GM12878 (cell line): ENCODE results near the gene MLEC. TPM values are rescaled to one million over a fixed set of nuclear protein-coding genes. Genes with fewer than 3 reads are reported as not detected.

Experiments
- ATAC-seq: fragments of 200-7000 bp; cut with Tn5 transposase; 3 replicates; pipeline ENCODE4 v1.9.1; 2020; ENCODE audit warnings: mild to moderate bottlenecking, moderate library complexity
- BruUV-seq: library from RNA; stranded (reverse); fragments of 400-500 nt; replicated peaks from 2 replicates; lab custom pipeline; 2021; lab: Mats Ljungman, UMichigan
- CTCF ChIA-PET: fragments of 300-600 bp; sonication (Branson Sonifier 250); formaldehyde crosslinking; extraction: SDS; loops from one replicate; lab custom pipeline; 2021; ENCODE audit warnings: inconsistent platforms; lab: Yijun Ruan, JAX
- POLR2A ChIA-PET: fragments of 350-600 bp; formaldehyde crosslinking; extraction: SDS; loops from one replicate; lab custom pipeline; 2021; ENCODE audit warnings: inconsistent platforms; lab: Charles Lee
- RAD21 ChIA-PET: fragments of 300-600 bp; sonication (Branson Sonifier 250); formaldehyde crosslinking; loops from one replicate; lab custom pipeline; 2023; ENCODE audit warnings: antibody characterized with exemption; ENCODE audit not compliant: unreplicated experiment; lab: Charles Lee
- SMC1A ChIA-PET: fragments of 300-600 bp; sonication (Branson Sonifier 250); formaldehyde crosslinking; loops from one replicate; lab custom pipeline; 2023; ENCODE audit not compliant: unreplicated experiment, uncharacterized antibody; lab: Charles Lee
- DNase-seq: peaks from one replicate; pipeline ENCODE4 v3.0.0-alpha.2; 2011; ENCODE audit warnings: low read depth, low spot score
- FAIRE-seq: peaks from 3 replicates; lab custom pipeline; 2011; peaks lifted over from hg19 to GRCh38; lab: Jason Lieb, UNC
- H2AFZ ChIP-seq: 2 replicates; pipeline ENCODE4 v1.6.0; 2011; ENCODE audit warnings: low read depth, low read length, control low read depth; ENCODE audit not compliant: control insufficient read depth
- H3K27ac ChIP-seq: 2 replicates; pipeline ENCODE4 v1.5.1; 2011; ENCODE audit warnings: control low read depth; ENCODE audit not compliant: control insufficient read depth, insufficient read depth
- H3K27me3 ChIP-seq, 2 experiments: replicated peaks in 1 of 2; 2 replicates each; pipeline versions ENCODE4 v1.6.0 to v1.6.1; 2011; ENCODE audit warnings: low read length in 1 of 2; ENCODE audit not compliant: control insufficient read depth in 2 of 2, insufficient read depth in 2 of 2
- H3K36me3 ChIP-seq, 2 experiments: 2 replicates each; pipeline ENCODE4 v1.5.1; 2011; ENCODE audit warnings: low read length in 1 of 2; ENCODE audit not compliant: control insufficient read depth in 2 of 2, insufficient read depth in 2 of 2
- H3K4me1 ChIP-seq: 2 replicates; pipeline ENCODE4 v1.6.1; 2011; ENCODE audit warnings: mild to moderate bottlenecking, low read length, moderate library complexity, mixed read lengths; ENCODE audit not compliant: control insufficient read depth, insufficient read depth
- H3K4me2 ChIP-seq: 2 replicates; pipeline ENCODE4 v1.6.0; 2011; ENCODE audit warnings: control low read depth; ENCODE audit not compliant: control insufficient read depth, insufficient read depth
- H3K4me3 ChIP-seq: fragments of 200-600 bp; sonication (generic); 2 replicates; pipeline ENCODE4 v1.5.1; 2016
- H3K79me2 ChIP-seq: 2 replicates; pipeline ENCODE4 v1.6.0; 2011; ENCODE audit warnings: low read length; ENCODE audit not compliant: control insufficient read depth, insufficient read depth
- H3K9ac ChIP-seq: 2 replicates; pipeline ENCODE4 v1.8.0; 2011; ENCODE audit warnings: low read length, control low read depth, mixed read lengths; ENCODE audit not compliant: control insufficient read depth, insufficient read depth
- H3K9me3 ChIP-seq: replicated peaks from 3 replicates; pipeline ENCODE4 v1.5.1; 2011; ENCODE audit warnings: mild to moderate bottlenecking, low read length; ENCODE audit not compliant: control insufficient read depth, insufficient read depth
- H4K20me1 ChIP-seq: 2 replicates; pipeline ENCODE4 v1.6.0; 2011; ENCODE audit not compliant: control insufficient read depth, insufficient read depth
- CBX3 ChIP-seq: fragments of 200-600 bp; sonication (generic); IDR thresholded peaks from 2 replicates; pipeline ENCODE4 v1.6.1; 2016; ENCODE audit warnings: low read depth, borderline replicate concordance
- CHD1 ChIP-seq: IDR thresholded peaks from 2 replicates; pipeline ENCODE4 v1.6.1; 2012; ENCODE audit warnings: low read depth, low read length, improper control_type of control experiment
- DPF2 ChIP-seq: fragments of 450-650 bp; IDR thresholded peaks from 2 replicates; pipeline ENCODE4 v1.6.1; 2017; ENCODE audit warnings: mild to moderate bottlenecking
- HCFC1 ChIP-seq: fragments of 150-350 bp; IDR thresholded peaks from 2 replicates; pipeline ENCODE4 v1.6.1; 2014; ENCODE audit warnings: low read length
- MXI1 ChIP-seq: fragments of 150-350 bp; IDR thresholded peaks from 2 replicates; pipeline ENCODE4 v1.6.1; 2011; ENCODE audit warnings: low read depth, mild to moderate bottlenecking, inconsistent platforms, low read length, improper control_type of control experiment
- MYB ChIP-seq: fragments of 150-350 bp; IDR thresholded peaks from 2 replicates; pipeline ENCODE4 v1.6.1; 2014; ENCODE audit warnings: mild to moderate bottlenecking, low read depth, low read length, borderline replicate concordance
- MYC ChIP-seq: IDR thresholded peaks from 2 replicates; pipeline ENCODE4 v1.6.1; 2011; ENCODE audit warnings: mild to moderate bottlenecking, low read length, moderate library complexity, inconsistent platforms; ENCODE audit not compliant: insufficient read depth, insufficient replicate concordance, insufficient read length, severe bottlenecking
- NBN ChIP-seq: fragments of 450-650 bp; IDR thresholded peaks from 2 replicates; pipeline ENCODE4 v1.6.1; 2016
- NFYA ChIP-seq: IDR thresholded peaks from 2 replicates; pipeline ENCODE4 v1.6.1; 2011; ENCODE audit warnings: low read depth, mild to moderate bottlenecking, low read length, improper control_type of control experiment, borderline replicate concordance
- RELA ChIP-seq: fragments of 450-650 bp; IDR thresholded peaks from 2 replicates; pipeline ENCODE4 v1.8.0; 2014; ENCODE audit warnings: borderline replicate concordance; ENCODE audit not compliant: partially characterized antibody
- SIX5 ChIP-seq: IDR thresholded peaks from 2 replicates; pipeline ENCODE4 v1.6.1; 2011; ENCODE audit warnings: mild to moderate bottlenecking, low read depth, low read length, moderate library complexity; ENCODE audit not compliant: severe bottlenecking
- SPI1 ChIP-seq: IDR thresholded peaks from 2 replicates; pipeline ENCODE4 v1.6.1; 2011; ENCODE audit warnings: low read depth, mild to moderate bottlenecking, low read length, moderate library complexity, borderline replicate concordance; ENCODE audit not compliant: insufficient read depth
- TAF1 ChIP-seq: IDR thresholded peaks from 2 replicates; pipeline ENCODE4 v1.6.1; 2011; ENCODE audit warnings: mild to moderate bottlenecking, low read depth, low read length, borderline replicate concordance
- WGBS: methylation state at CpG from one replicate; pipeline ENCODE4 v1.1.6; 2016; ENCODE audit warnings: low lambda C conversion rate; ENCODE audit not compliant: insufficient replicate concordance, insufficient coverage; ENCODE audit errors: missing lambda C conversion rate; 5-methylcytosine and 5-hydroxymethylcytosine counted together
- in situ Hi-C: fragments of 300-500 bp; cut with MboI; formaldehyde crosslinking; loops from 9 replicates; pipeline ENCODE4 v1.14.3; 2018; ENCODE audit warnings: mixed read lengths
- intact Hi-C: fragments of 100-400 bp; cut with micrococcal nuclease; formaldehyde crosslinking; loops from one replicate; pipeline ENCODE4 v1.14.2; 2022; ENCODE audit not compliant: unreplicated experiment
- polyA plus RNA-seq, 11 experiments: library from polyadenylated mRNA; depleted of rRNA in 4 of 11; unstranded in 6 of 11; stranded (reverse) in 5 of 11; fragments of >200 nt; fragmentation: Nextera tagmentation in 4 of 11; fragmentation: Illumina TruSeq in 1 of 11; extraction: Ambion mirVana in 4 of 11; extraction: Trizol in 1 of 11; gene quantifications; 1 replicate in 1 of 11; 2 replicates in 10 of 11; pipeline versions ENCODE4 v1.2.1 to v1.2.3, GENCODE V29; 2011 to 2016; ENCODE audit warnings: inconsistent platforms in 2 of 11, missing spikeins in 2 of 11, low read depth in 1 of 11
- total RNA-seq, 4 experiments: library from RNA; depleted of rRNA in 3 of 4; stranded (reverse); fragments of >200 nt in 3 of 4; fragmentation: Illumina TruSeq in 1 of 4; extraction: Trizol in 1 of 4; gene quantifications; 2 replicates each; pipeline versions ENCODE4 v1.2.1 to v1.2.3, GENCODE V29; 2013 to 2021
- TF ChIP-seq, protein P1 (sequence below): fragments of 450-650 bp; IDR thresholded peaks from 2 replicates; pipeline ENCODE4 v1.6.1; 2017; ENCODE audit warnings: mild to moderate bottlenecking
- TF ChIP-seq, protein P2 (sequence below): fragments of 450-650 bp; IDR thresholded peaks from 2 replicates; pipeline ENCODE4 v1.6.1; 2017; ENCODE audit warnings: mild to moderate bottlenecking, moderate library complexity
- TF ChIP-seq, protein P3 (sequence below): fragments of 450-650 bp; IDR thresholded peaks from 2 replicates; pipeline ENCODE4 v1.6.1; 2018; ENCODE audit warnings: mild to moderate bottlenecking, low read depth, moderate library complexity; ENCODE audit not compliant: partially characterized antibody

MLEC gene
- total and polyA plus RNA-seq, 10 of the 15 experiments (the other 5 are each of a cell fraction or from before 2014, with no cell fraction given), result 26.7 to 172 (median 103) TPM

DNA sequence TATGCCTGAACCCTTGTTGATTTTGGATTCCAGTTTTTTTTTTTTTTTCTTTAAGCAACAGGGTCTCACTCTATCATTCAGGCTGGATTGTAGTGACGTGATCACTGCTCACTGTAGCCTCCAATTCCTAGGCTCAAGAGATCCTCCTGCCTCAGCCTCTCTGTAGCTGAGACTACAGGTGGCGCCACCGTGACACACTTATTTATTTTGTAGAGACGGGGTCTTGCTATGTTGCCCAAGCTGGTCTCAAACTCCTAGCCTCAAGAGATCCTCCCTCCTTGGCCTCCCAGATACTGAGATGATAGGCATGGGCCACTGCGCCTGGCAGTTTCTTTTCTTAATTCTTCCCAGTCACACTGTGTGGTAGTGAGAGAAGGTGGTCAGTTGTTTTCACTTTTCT is 63.9 kb downstream of the MLEC start:
- no peak overlapping the region for H3K4me2 ChIP-seq
- FAIRE-seq, result no peak
- no peak for ATAC-seq
- WGBS, result 78% methylated on average over 5 of the region's 5 CpGs
- H3K4me3 ChIP-seq, result no peak overlapping the region
- no peaks in the 10 kb centered on the region for H4K20me1 ChIP-seq
- no peaks in the 10 kb centered on the region for H3K27me3 ChIP-seq
- H3K9me3 ChIP-seq, result peaks cover 5% of the 10 kb centered on the region
- no peak overlapping the region for H3K9ac ChIP-seq
- POLR2A ChIA-PET, result no interaction called here
- SMC1A ChIA-PET, result interaction anchor here (1.5 kb wide), 1 partner anchor 189 kb away, joined by 4 read pairs; no protein-coding TSS in a partner anchor
- BruUV-seq, result no TSS peak
- CTCF ChIA-PET, result interaction anchor here (0.6 to 1.7 kb wide), 6 partner anchors 34 to 221 kb away, joined by 3 to 15 read pairs (median 4); no protein-coding TSS in a partner anchor
- H3K79me2 ChIP-seq, result no peaks in the 10 kb centered on the region
- DNase-seq, result no peak
- no peak overlapping the region for H2AFZ ChIP-seq
- RAD21 ChIA-PET, result interaction anchor here (2.0 kb wide), 1 partner anchor 221 kb away, joined by 10 read pairs; no protein-coding TSS in a partner anchor
- H3K27ac ChIP-seq, result no peak overlapping the region
- TF ChIP-seq NBN, result no peak
- TF ChIP-seq, protein P1, sequence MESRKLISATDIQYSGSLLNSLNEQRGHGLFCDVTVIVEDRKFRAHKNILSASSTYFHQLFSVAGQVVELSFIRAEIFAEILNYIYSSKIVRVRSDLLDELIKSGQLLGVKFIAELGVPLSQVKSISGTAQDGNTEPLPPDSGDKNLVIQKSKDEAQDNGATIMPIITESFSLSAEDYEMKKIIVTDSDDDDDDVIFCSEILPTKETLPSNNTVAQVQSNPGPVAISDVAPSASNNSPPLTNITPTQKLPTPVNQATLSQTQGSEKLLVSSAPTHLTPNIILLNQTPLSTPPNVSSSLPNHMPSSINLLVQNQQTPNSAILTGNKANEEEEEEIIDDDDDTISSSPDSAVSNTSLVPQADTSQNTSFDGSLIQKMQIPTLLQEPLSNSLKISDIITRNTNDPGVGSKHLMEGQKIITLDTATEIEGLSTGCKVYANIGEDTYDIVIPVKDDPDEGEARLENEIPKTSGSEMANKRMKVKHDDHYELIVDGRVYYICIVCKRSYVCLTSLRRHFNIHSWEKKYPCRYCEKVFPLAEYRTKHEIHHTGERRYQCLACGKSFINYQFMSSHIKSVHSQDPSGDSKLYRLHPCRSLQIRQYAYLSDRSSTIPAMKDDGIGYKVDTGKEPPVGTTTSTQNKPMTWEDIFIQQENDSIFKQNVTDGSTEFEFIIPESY, result no peak
- no peak for TF ChIP-seq MYB
- TF ChIP-seq CBX3, result no peak
- TF ChIP-seq SPI1, result no peak
- TF ChIP-seq MYC, result no peak
- TF ChIP-seq TAF1, result no peak
- TF ChIP-seq, protein P2, sequence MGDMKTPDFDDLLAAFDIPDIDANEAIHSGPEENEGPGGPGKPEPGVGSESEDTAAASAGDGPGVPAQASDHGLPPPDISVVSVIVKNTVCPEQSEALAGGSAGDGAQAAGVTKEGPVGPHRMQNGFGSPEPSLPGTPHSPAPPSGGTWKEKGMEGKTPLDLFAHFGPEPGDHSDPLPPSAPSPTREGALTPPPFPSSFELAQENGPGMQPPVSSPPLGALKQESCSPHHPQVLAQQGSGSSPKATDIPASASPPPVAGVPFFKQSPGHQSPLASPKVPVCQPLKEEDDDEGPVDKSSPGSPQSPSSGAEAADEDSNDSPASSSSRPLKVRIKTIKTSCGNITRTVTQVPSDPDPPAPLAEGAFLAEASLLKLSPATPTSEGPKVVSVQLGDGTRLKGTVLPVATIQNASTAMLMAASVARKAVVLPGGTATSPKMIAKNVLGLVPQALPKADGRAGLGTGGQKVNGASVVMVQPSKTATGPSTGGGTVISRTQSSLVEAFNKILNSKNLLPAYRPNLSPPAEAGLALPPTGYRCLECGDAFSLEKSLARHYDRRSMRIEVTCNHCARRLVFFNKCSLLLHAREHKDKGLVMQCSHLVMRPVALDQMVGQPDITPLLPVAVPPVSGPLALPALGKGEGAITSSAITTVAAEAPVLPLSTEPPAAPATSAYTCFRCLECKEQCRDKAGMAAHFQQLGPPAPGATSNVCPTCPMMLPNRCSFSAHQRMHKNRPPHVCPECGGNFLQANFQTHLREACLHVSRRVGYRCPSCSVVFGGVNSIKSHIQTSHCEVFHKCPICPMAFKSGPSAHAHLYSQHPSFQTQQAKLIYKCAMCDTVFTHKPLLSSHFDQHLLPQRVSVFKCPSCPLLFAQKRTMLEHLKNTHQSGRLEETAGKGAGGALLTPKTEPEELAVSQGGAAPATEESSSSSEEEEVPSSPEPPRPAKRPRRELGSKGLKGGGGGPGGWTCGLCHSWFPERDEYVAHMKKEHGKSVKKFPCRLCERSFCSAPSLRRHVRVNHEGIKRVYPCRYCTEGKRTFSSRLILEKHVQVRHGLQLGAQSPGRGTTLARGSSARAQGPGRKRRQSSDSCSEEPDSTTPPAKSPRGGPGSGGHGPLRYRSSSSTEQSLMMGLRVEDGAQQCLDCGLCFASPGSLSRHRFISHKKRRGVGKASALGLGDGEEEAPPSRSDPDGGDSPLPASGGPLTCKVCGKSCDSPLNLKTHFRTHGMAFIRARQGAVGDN, result no peak
- TF ChIP-seq DPF2, result no peak
- TF ChIP-seq, protein P3, sequence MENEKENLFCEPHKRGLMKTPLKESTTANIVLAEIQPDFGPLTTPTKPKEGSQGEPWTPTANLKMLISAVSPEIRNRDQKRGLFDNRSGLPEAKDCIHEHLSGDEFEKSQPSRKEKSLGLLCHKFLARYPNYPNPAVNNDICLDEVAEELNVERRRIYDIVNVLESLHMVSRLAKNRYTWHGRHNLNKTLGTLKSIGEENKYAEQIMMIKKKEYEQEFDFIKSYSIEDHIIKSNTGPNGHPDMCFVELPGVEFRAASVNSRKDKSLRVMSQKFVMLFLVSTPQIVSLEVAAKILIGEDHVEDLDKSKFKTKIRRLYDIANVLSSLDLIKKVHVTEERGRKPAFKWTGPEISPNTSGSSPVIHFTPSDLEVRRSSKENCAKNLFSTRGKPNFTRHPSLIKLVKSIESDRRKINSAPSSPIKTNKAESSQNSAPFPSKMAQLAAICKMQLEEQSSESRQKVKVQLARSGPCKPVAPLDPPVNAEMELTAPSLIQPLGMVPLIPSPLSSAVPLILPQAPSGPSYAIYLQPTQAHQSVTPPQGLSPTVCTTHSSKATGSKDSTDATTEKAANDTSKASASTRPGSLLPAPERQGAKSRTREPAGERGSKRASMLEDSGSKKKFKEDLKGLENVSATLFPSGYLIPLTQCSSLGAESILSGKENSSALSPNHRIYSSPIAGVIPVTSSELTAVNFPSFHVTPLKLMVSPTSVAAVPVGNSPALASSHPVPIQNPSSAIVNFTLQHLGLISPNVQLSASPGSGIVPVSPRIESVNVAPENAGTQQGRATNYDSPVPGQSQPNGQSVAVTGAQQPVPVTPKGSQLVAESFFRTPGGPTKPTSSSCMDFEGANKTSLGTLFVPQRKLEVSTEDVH, result no peak
- TF ChIP-seq SIX5, result no peak
- TF ChIP-seq CHD1, result no peak
- no peak for TF ChIP-seq NFYA
- no peak for TF ChIP-seq MXI1
- TF ChIP-seq RELA, result no peak
- no peak for TF ChIP-seq HCFC1
- in situ Hi-C loops (no loop called here), intact Hi-C loops (no loop called here)
- no peaks in the 10 kb centered on the region for H3K4me1 ChIP-seq
- no peaks in the 10 kb centered on the region for H3K36me3 ChIP-seq
